HepG2 (cell line): ENCODE results near the gene SCT. TPM values are rescaled to one million over a fixed set of nuclear protein-coding genes. Genes with fewer than 3 reads are reported as not detected.

Experiments used
- ATAC-seq: fragments of 200-7000 bp; cut with Tn5 transposase; 3 replicates; pipeline ENCODE4 v1.9.1; 2020; ENCODE audit warnings: mild to moderate bottlenecking, moderate library complexity
- BruUV-seq: library from RNA; stranded (reverse); fragments of 400-500 nt; replicated peaks from 2 replicates; lab custom pipeline; 2021; lab: Mats Ljungman, UMichigan
- CTCF ChIA-PET: fragments of 300-600 bp; formaldehyde crosslinking; extraction: SDS; loops from one replicate; lab custom pipeline; 2021; ENCODE audit warnings: low total read pairs, inconsistent platforms, low intra/inter-chr PET ratio; lab: Yijun Ruan, JAX
- POLR2A ChIA-PET: fragments of 350-600 bp; sonication (Branson Sonifier 250); formaldehyde crosslinking; loops from one replicate; lab custom pipeline; 2020; ENCODE audit warnings: antibody characterized with exemption, inconsistent platforms; lab: Yijun Ruan, JAX
- DNase-seq: peaks from one replicate; pipeline ENCODE4 v3.0.0-alpha.2; 2015; ENCODE audit warnings: low spot score
- FAIRE-seq: peaks from 3 replicates; lab custom pipeline; 2011; peaks lifted over from hg19 to GRCh38; lab: Jason Lieb, UNC
- H2AFZ ChIP-seq: one replicate; pipeline ENCODE4 v1.6.1; 2011; ENCODE audit warnings: low read length, inconsistent platforms
- H3K27ac ChIP-seq: fragments of 300-600 bp; 3 replicates; pipeline ENCODE4 v1.8.0; 2011; ENCODE audit warnings: mixed run types, mild to moderate bottlenecking, mixed read lengths, low read length, inconsistent platforms; ENCODE audit not compliant: insufficient read depth; ENCODE audit errors: extremely low read length
- H3K27me3 ChIP-seq, 2 experiments: fragments of 200-600 bp in 1 of 2; 2 replicates in 1 of 2; 3 replicates in 1 of 2; pipeline versions ENCODE4 v1.6.0 to v1.8.0; 2011; ENCODE audit warnings: low read length in 2 of 2, mild to moderate bottlenecking in 2 of 2, moderate library complexity in 2 of 2, inconsistent platforms in 1 of 2; ENCODE audit not compliant: insufficient read depth in 2 of 2, control insufficient read depth in 1 of 2
- H3K36me3 ChIP-seq, 2 experiments: fragments of 200-600 bp in 1 of 2; replicated peaks in 1 of 2; 2 replicates in 1 of 2; 3 replicates in 1 of 2; pipeline versions ENCODE4 v1.5.1 to v1.8.0; 2011; ENCODE audit warnings: low read length in 2 of 2, inconsistent platforms in 1 of 2; ENCODE audit not compliant: insufficient read depth in 2 of 2, control insufficient read depth in 1 of 2
- H3K4me1 ChIP-seq: 2 replicates; pipeline ENCODE4 v1.5.1; 2012; ENCODE audit warnings: low read length, inconsistent platforms; ENCODE audit not compliant: insufficient read depth
- H3K4me2 ChIP-seq: 2 replicates; pipeline ENCODE4 v1.6.0; 2011; ENCODE audit warnings: low read depth, low read length, inconsistent platforms
- H3K4me3 ChIP-seq, 3 experiments: fragments of 200-600 bp in 1 of 3; sonication (generic), shearing (Covaris generic) in 1 of 3; replicated peaks in 1 of 3; 2 replicates each; pipeline ENCODE4 v1.5.1; 2011 to 2016; ENCODE audit warnings: low read length in 3 of 3, inconsistent platforms in 2 of 3, low read depth in 2 of 3, mild to moderate bottlenecking in 2 of 3, control low read depth in 1 of 3, mixed read lengths in 1 of 3; ENCODE audit not compliant: insufficient read depth in 1 of 3
- H3K79me2 ChIP-seq: one replicate; pipeline ENCODE4 v1.6.1; 2011; ENCODE audit warnings: low read length, inconsistent platforms; ENCODE audit not compliant: insufficient read depth
- H3K9ac ChIP-seq: 2 replicates; pipeline ENCODE4 v1.6.0; 2011; ENCODE audit warnings: mild to moderate bottlenecking, low read depth, low read length, inconsistent platforms; ENCODE audit not compliant: insufficient read depth
- H3K9me3 ChIP-seq: 2 replicates; pipeline ENCODE4 v1.5.1; 2012; ENCODE audit warnings: mild to moderate bottlenecking, low read length
- H4K20me1 ChIP-seq: 2 replicates; pipeline ENCODE4 v1.6.0; 2011; ENCODE audit warnings: inconsistent platforms, mild to moderate bottlenecking, low read length, moderate library complexity; ENCODE audit not compliant: insufficient read depth
- AGO2 ChIP-seq: fragments of 200-400 bp; formaldehyde crosslinking; optimal IDR thresholded peaks from 2 replicates; pipeline ENCODE3; 2017; ENCODE audit warnings: mild to moderate bottlenecking, low read depth, low read length, moderate library complexity
- HNRNPL ChIP-seq: fragments of 200-400 bp; formaldehyde crosslinking; IDR thresholded peaks from 2 replicates; pipeline ENCODE4 v1.6.1; 2017; ENCODE audit warnings: mild to moderate bottlenecking, low read depth, low read length
- HOXA5 ChIP-seq: sonication (generic); formaldehyde crosslinking; IDR thresholded peaks from 2 replicates; pipeline ENCODE4 v1.4.0; 2020; ENCODE audit warnings: missing genetic modification reagents
- NBN ChIP-seq: fragments of 450-650 bp; conservative IDR thresholded peaks from 2 replicates; pipeline ENCODE4 v1.6.1; 2017
- RBFOX2 ChIP-seq: fragments of 200-400 bp; formaldehyde crosslinking; IDR thresholded peaks from 2 replicates; pipeline ENCODE4 v1.6.1; 2017; ENCODE audit warnings: low read depth, mild to moderate bottlenecking, low read length
- RORA ChIP-seq: sonication (generic); formaldehyde crosslinking; IDR thresholded peaks from 2 replicates; pipeline ENCODE4 v1.5.0; 2020; ENCODE audit warnings: mild to moderate bottlenecking, missing genetic modification reagents, moderate library complexity
- SMAD9 ChIP-seq: sonication (generic); formaldehyde crosslinking; IDR thresholded peaks from 2 replicates; pipeline ENCODE4 v1.5.1; 2020; ENCODE audit warnings: mild to moderate bottlenecking, missing genetic modification reagents
- SNAPC2 ChIP-seq: sonication (generic); formaldehyde crosslinking; IDR thresholded peaks from 2 replicates; pipeline ENCODE4 v1.8.1; 2022; ENCODE audit warnings: mild to moderate bottlenecking, missing genetic modification reagents
- SRY ChIP-seq: sonication (generic); formaldehyde crosslinking; IDR thresholded peaks from 2 replicates; pipeline ENCODE4 v1.8.0; 2022; ENCODE audit warnings: mild to moderate bottlenecking, missing genetic modification reagents
- ZBTB38 ChIP-seq: sonication (generic); formaldehyde crosslinking; IDR thresholded peaks from 2 replicates; pipeline ENCODE4 v1.5.1; 2020; ENCODE audit warnings: mild to moderate bottlenecking, missing genetic modification reagents
- ZNF142 ChIP-seq: sonication (generic); formaldehyde crosslinking; IDR thresholded peaks from 2 replicates; pipeline ENCODE4 v1.4.0; 2020; ENCODE audit warnings: missing genetic modification reagents
- ZNF570 ChIP-seq: sonication (generic); formaldehyde crosslinking; IDR thresholded peaks from 2 replicates; pipeline ENCODE4 v1.4.0; 2020; ENCODE audit warnings: mild to moderate bottlenecking, missing genetic modification reagents, borderline replicate concordance
- ZSCAN20 ChIP-seq: sonication (generic); formaldehyde crosslinking; IDR thresholded peaks from 2 replicates; pipeline ENCODE4 v1.4.0; 2020; ENCODE audit warnings: missing genetic modification reagents, mild to moderate bottlenecking, borderline replicate concordance
- WGBS: methylation state at CpG from one replicate; pipeline ENCODE4 v1.1.6; 2017; ENCODE audit warnings: low lambda C conversion rate; 5-methylcytosine and 5-hydroxymethylcytosine counted together
- in situ Hi-C: cut with HindIII; loops from 2 replicates; pipeline ENCODE4 v1.10.0; 2017; ENCODE audit warnings: low pct_unique_long_range_greater_than_20kb; ENCODE audit not compliant: extremely low pct_ligation_motif_present
- intact Hi-C: fragments of 100-400 bp; cut with micrococcal nuclease; formaldehyde crosslinking; loops from one replicate; pipeline ENCODE4 v1.10.0; 2022; ENCODE audit not compliant: unreplicated experiment
- polyA plus RNA-seq, 8 experiments: library from polyadenylated mRNA; depleted of rRNA in 3 of 8; stranded (reverse) in 7 of 8; unstranded in 1 of 8; fragments of >200 nt; fragmentation: Illumina TruSeq in 4 of 8; extraction: Trizol in 4 of 8; gene quantifications; 2 replicates each; pipeline versions ENCODE4 v1.2.1 to v1.2.3, GENCODE V29; 2011 to 2016; ENCODE audit warnings: low read depth in 4 of 8, missing spikeins in 1 of 8, mixed read lengths in 1 of 8; ENCODE audit not compliant: insufficient read depth in 1 of 8
- total RNA-seq, 5 experiments: library from RNA; depleted of rRNA; stranded (reverse); fragments of >200 nt; fragmentation: Illumina TruSeq; extraction: Trizol; gene quantifications; 2 replicates each; pipeline ENCODE4 v1.2.3, GENCODE V29; 2016; ENCODE audit warnings: low read depth in 1 of 5
- TF ChIP-seq, protein P1 (sequence below): IDR thresholded peaks from 2 replicates; pipeline ENCODE4 v1.6.1; 2016

Gene SCT
- total and polyA plus RNA-seq, 2 of the 13 experiments (the other 11 are each of a cell fraction or from before 2014, with no cell fraction given): not detected

GRCh38 chr11:589798-590197 lies 37.2 kb downstream of the SCT start:
- no peak for DNase-seq
- no peak overlapping the region for H3K27ac ChIP-seq
- TF ChIP-seq, protein P1, sequence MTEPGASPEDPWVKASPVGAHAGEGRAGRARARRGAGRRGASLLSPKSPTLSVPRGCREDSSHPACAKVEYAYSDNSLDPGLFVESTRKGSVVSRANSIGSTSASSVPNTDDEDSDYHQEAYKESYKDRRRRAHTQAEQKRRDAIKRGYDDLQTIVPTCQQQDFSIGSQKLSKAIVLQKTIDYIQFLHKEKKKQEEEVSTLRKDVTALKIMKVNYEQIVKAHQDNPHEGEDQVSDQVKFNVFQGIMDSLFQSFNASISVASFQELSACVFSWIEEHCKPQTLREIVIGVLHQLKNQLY (CRISPR knock-in tag): no peak
- TF ChIP-seq AGO2: peak; percentile 93
- no peak for TF ChIP-seq RORA (CRISPR knock-in tag)
- no peak for TF ChIP-seq SRY
- TF ChIP-seq RBFOX2: peak; percentile 49; the same call in 1 of the 2 replicates
- peak; percentile 48; the same call in 1 of the 2 replicates for TF ChIP-seq HNRNPL
- no peak for TF ChIP-seq ZBTB38 (CRISPR knock-in tag)
- TF ChIP-seq, all 625 proteins: peak for 3
- Histone ChIP-seq H3K9me3 (no peaks in the 10 kb centered on the region), H3K36me3 (peaks cover 37 to 72% of the 10 kb centered on the region in 2 experiments), H2AFZ (no peak overlapping the region), H3K27me3 (no peaks in the 10 kb centered on the region), H3K9ac (no peak overlapping the region), H3K79me2 (peaks cover 29% of the 10 kb centered on the region), H3K4me3 (no peak overlapping the region), H3K4me1 (peaks cover 53% of the 10 kb centered on the region), H4K20me1 (peaks cover 27% of the 10 kb centered on the region), H3K4me2 (no peak overlapping the region)
- in situ Hi-C loops: no loop called here
- WGBS: 96% methylated on average over 26 of the region's 26 CpGs
- ATAC-seq: no peak
- BruUV-seq: no TSS peak
- intact Hi-C loops: no loop called here
- no peak for FAIRE-seq
- ChIA-PET CTCF (no interaction called here), POLR2A (no interaction called here)

DNA sequence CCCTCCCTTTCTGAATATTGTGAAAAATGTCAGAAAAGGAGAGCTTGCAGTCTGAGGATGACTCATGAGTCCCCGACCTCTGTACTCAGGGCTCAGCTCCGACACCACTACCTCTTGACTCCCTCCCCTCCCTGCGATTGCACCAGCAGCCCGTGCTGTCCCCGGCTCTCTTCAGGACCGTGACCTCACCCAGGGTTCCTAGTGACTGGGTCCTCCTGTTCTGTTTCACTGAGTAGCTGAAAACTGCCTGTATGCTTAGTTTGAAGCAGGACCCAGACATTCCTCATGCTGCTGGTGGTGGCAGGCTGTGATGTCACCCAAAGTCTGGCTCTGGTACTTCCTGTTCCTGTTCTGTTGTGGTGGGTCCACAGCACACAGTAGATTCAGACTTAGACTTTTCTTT lies 39.0 kb downstream of the SCT start:
- peak overlapping the region; percentile 70 for H3K27ac ChIP-seq
- peak overlapping the region; percentile 60 for H3K4me2 ChIP-seq
- H4K20me1 ChIP-seq: peaks cover 27% of the 10 kb centered on the region
- H3K36me3 ChIP-seq: peaks cover 26 to 66% of the 10 kb centered on the region in 2 experiments
- ChIA-PET POLR2A (interaction anchor here (0.7 to 1.8 kb wide), 16 partner anchors 9 to 231 kb away, joined by 3 to 33 read pairs (median 4); partner anchors contain the start of genes DEAF1, PHRF1 and TMEM80), CTCF (no interaction called here)
- intact Hi-C loops: loop anchor here (1.0 kb wide), 1 partner anchor 27 kb away; no protein-coding TSS in a partner anchor
- 0% methylated on average over 6 of the region's 6 CpGs for WGBS
- no peaks in the 10 kb centered on the region for H3K9me3 ChIP-seq
- H3K9ac ChIP-seq: no peak overlapping the region
- H3K4me3 ChIP-seq: no peak overlapping the region
- in situ Hi-C loops: no loop called here
- H3K79me2 ChIP-seq: peaks cover 39% of the 10 kb centered on the region
- no peak overlapping the region for H2AFZ ChIP-seq
- ATAC-seq (peak; percentile 98), DNase-seq (peak; percentile 96), FAIRE-seq (peak; percentile 96)
- no TSS peak for BruUV-seq
- peaks cover 54% of the 10 kb centered on the region for H3K4me1 ChIP-seq
- no peaks in the 10 kb centered on the region for H3K27me3 ChIP-seq
- TF ChIP-seq SMAD9 (CRISPR knock-in tag): no peak
- no peak for TF ChIP-seq ZSCAN20 (CRISPR knock-in tag)
- no peak for TF ChIP-seq NBN
- TF ChIP-seq ZNF142 (CRISPR knock-in tag): no peak
- no peak; the same call in 1 of the 2 replicates for TF ChIP-seq HOXA5 (CRISPR knock-in tag)
- no peak for TF ChIP-seq ZNF570 (CRISPR knock-in tag)
- no peak for TF ChIP-seq SNAPC2 (CRISPR knock-in tag)
